Heart left ventricle (tissue), 13 donors: ENCODE data around the gene PRRT1B.

Source experiments
- POLR2A ChIP-seq, 2 donors: fragments of 450-650 bp; IDR thresholded peaks; one replicate each; pipeline ENCODE4 v1.6.1; 2017; ENCODE audit warnings: antibody characterized with exemption in 2 of 2, mild to moderate bottlenecking in 2 of 2, moderate library complexity in 2 of 2
- TF ChIP-seq, protein P1 (sequence below), 12 donors: fragments of 200-600 bp; sonication (generic) in 4 of 12; IDR thresholded peaks; one replicate each; pipeline versions ENCODE4 v1.5.0 to v1.8.0; 2018 to 2022; ENCODE audit warnings: antibody characterized with exemption in 12 of 12, mild to moderate bottlenecking in 5 of 12
- donor health status: ischemic (EF 13 %, LVEDD 7.1; RV severe dilation, severe dysfunction).
- donor health status: DM: no; HTN: yes; CAD: no.
- donor health status: DM: no; HTN: no; CAD: no.
- donor health status: ischemic (EF 25% LVEDD 6.9; RV normal size, moderate dysfunction).
- donor health status: ischemic (EF 25% LVEDD 5.7; RV mildly dilated, moderate dysfunction).
- donor health status: ischemic (EF 35%, LVEDD 5.7; RV mildly dilated, moderate dysfunction).
- donor health status: nonischemic (EF 11% LVEDD 7.7; RV severe dilation, severe dysfunction).
- donor health status: DM: yes; HTN: yes; CAD: no.
- donor health status: PGD.
- donor health status: ischemic (EF 29% LVEDD 5.4; RV normal size, mild dysfunction).
- donor health status: nonischemic (EF 23%, LVEDD 6.1; RV moderate dilation, normal function).

DNA sequence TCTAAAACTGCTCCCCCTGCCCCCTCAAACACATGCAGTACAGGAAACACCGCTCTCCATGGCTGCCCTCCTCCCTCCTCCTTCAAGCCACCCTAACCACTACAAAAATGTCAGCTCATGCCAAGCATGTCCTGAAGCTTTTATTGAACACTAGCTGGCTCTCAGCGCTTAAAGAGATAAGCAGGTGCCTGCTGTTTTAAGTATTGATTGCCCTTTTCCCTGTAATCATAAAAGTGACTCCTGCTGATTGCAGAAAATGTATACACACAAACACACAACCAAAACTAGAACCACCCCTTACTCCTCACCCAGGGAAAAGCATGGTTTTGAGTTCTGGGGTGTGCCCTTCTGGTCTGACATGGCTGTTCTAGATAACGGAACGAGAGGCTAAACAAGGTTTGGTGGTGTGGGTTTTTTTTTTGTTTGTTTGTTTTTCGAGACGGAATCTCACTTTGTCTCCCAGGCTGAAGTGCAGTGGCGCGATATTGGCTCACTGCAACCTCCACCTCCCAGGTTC lies 10.5 kb upstream of the PRRT1B start:
- TF ChIP-seq, protein P1, sequence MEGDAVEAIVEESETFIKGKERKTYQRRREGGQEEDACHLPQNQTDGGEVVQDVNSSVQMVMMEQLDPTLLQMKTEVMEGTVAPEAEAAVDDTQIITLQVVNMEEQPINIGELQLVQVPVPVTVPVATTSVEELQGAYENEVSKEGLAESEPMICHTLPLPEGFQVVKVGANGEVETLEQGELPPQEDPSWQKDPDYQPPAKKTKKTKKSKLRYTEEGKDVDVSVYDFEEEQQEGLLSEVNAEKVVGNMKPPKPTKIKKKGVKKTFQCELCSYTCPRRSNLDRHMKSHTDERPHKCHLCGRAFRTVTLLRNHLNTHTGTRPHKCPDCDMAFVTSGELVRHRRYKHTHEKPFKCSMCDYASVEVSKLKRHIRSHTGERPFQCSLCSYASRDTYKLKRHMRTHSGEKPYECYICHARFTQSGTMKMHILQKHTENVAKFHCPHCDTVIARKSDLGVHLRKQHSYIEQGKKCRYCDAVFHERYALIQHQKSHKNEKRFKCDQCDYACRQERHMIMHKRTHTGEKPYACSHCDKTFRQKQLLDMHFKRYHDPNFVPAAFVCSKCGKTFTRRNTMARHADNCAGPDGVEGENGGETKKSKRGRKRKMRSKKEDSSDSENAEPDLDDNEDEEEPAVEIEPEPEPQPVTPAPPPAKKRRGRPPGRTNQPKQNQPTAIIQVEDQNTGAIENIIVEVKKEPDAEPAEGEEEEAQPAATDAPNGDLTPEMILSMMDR (IDR thresholded peaks at IDR 0.05): no peak
- no peak for TF ChIP-seq POLR2A (IDR thresholded peaks at IDR 0.05)
